GM18861 (cell line): ENCODE results near the gene PRICKLE2.

ENCODE experiments used
- ATAC-seq: cut with Tn5 transposase; IDR thresholded peaks from one replicate; pipeline ENCODE4 v1.9.1; 2021; ENCODE audit not compliant: unreplicated experiment

PRICKLE2 gene

GRCh38 chr3:64138656-64139375 lies 86.5 kb downstream of the PRICKLE2 start:
- ATAC-seq, result no peak

GRCh38 chr3:64138046-64138445 lies 87.2 kb downstream of the PRICKLE2 start:
- ATAC-seq, result no peak

- no peak for ATAC-seq
Measured at GRCh38 chr3:64134882-64135281, 90.4 kb downstream of the PRICKLE2 start.

GRCh38 chr3:64133987-64134386 lies 91.3 kb downstream of the PRICKLE2 start:
- no peak for ATAC-seq

- ATAC-seq, result no peak
Measured at GRCh38 chr3:64133272-64133671, 92.0 kb downstream of the PRICKLE2 start.

- ATAC-seq, result no peak
Measured at GRCh38 chr3:64131725-64132469, 93.4 kb downstream of the PRICKLE2 start.

- ATAC-seq, result no peak
Measured at GRCh38 chr3:64130436-64130835, 94.8 kb downstream of the PRICKLE2 start.

- no peak for ATAC-seq
Measured at GRCh38 chr3:64129581-64129980, 95.7 kb downstream of the PRICKLE2 start.

GRCh38 chr3:64129106-64129505 lies 96.2 kb downstream of the PRICKLE2 start:
- no peak for ATAC-seq

- ATAC-seq, result no peak
Measured at GRCh38 chr3:64125561-64125960, 99.7 kb downstream of the PRICKLE2 start.

- no peak for ATAC-seq
Measured at GRCh38 chr3:64123931-64124330, 101.3 kb downstream of the PRICKLE2 start.

GRCh38 chr3:64122476-64122875 lies 102.8 kb downstream of the PRICKLE2 start:
- no peak for ATAC-seq

GRCh38 chr3:64121750-64122311 lies 103.4 kb downstream of the PRICKLE2 start:
- no peak for ATAC-seq

- ATAC-seq, result no peak
Measured at GRCh38 chr3:64120876-64121275, 104.4 kb downstream of the PRICKLE2 start.

- ATAC-seq, result no peak
Measured at GRCh38 chr3:64117483-64117882, 107.8 kb downstream of the PRICKLE2 start.

GRCh38 chr3:64114651-64115050 lies 110.6 kb downstream of the PRICKLE2 start:
- no peak for ATAC-seq

- no peak for ATAC-seq
Measured at GRCh38 chr3:64111872-64112271, 113.4 kb downstream of the PRICKLE2 start.

GRCh38 chr3:64111083-64111482 lies 114.2 kb downstream of the PRICKLE2 start:
- no peak for ATAC-seq

- no peak for ATAC-seq
Measured at GRCh38 chr3:64110071-64110470, 115.2 kb downstream of the PRICKLE2 start.

- ATAC-seq, result no peak
Measured at GRCh38 chr3:64109438-64109837, 115.8 kb downstream of the PRICKLE2 start.

- no peak for ATAC-seq
Measured at GRCh38 chr3:64108784-64109317, 116.4 kb downstream of the PRICKLE2 start.

GRCh38 chr3:64108231-64108630 lies 117.0 kb downstream of the PRICKLE2 start:
- ATAC-seq, result no peak
